LNCAP (cell line): ENCODE data around the gene HOXB7.

Experiments used
- CTCF ChIP-seq: fragments of 450-650 bp; IDR thresholded peaks from 2 replicates; pipeline ENCODE4 v1.5.1; 2017; ENCODE audit warnings: mild to moderate bottlenecking

The HOXB7 gene

GRCh38 chr17:48627623-48628521, 17.1 kb upstream of the HOXB7 start:
- no peak for TF ChIP-seq CTCF

GRCh38 chr17:48627118-48627597, 16.3 kb upstream of the HOXB7 start:
- TF ChIP-seq CTCF, result no peak

GRCh38 chr17:48626245-48627117, 15.7 kb upstream of the HOXB7 start, which contains the start of gene HOXB9:
TSS of gene HOXB9 (minus strand) at chr17:48626358. CDS start at chr17:48626269, 89 bp downstream.
- TF ChIP-seq CTCF, result no peak

- TF ChIP-seq CTCF, result no peak
These were observed 14.9 kb upstream of the HOXB7 start for GRCh38 chr17:48625495-48626244.

- no peak for TF ChIP-seq CTCF
These were observed 14.0 kb upstream of the HOXB7 start for GRCh38 chr17:48624544-48625494.

GRCh38 chr17:48624118-48624517, 13.3 kb upstream of the HOXB7 start:
- no peak for TF ChIP-seq CTCF
